Erythroblast (primary cell): ENCODE measurements around the gene SHOX.
A peak's percentile ranks its signal among the peaks of the same experiment; 100 is the strongest.
"Not testable (repeated sequence)": the region's sequence is repeated elsewhere in the genome, so short reads cannot be mapped to it uniquely, and the experiment has no call there.

Source experiments
- DNase-seq, 2 experiments: peaks; one replicate each; lab custom pipeline; 2025; lab: John Stamatoyannopoulos, UW
- GATA1 ChIP-seq: IDR thresholded peaks from 2 replicates; pipeline ENCODE4 v1.6.1; 2011; ENCODE audit warnings: low read depth, mild to moderate bottlenecking, control low read depth, low read length, moderate library complexity
- POLR2A ChIP-seq: IDR thresholded peaks from 2 replicates; pipeline ENCODE4 v1.6.1; 2011; ENCODE audit warnings: mild to moderate bottlenecking, low read length

The SHOX gene

GRCh38 chrX:630612-631496 is at the start of gene SHOX:
TSS of gene SHOX (plus strand) at chrX:630791. CDS start at chrX:630898, 107 bp downstream.
- no peak for TF ChIP-seq POLR2A
- no peak for TF ChIP-seq GATA1
- no peak for DNase-seq

GRCh38 chrX:581066-581465 is 49.5 kb upstream of the SHOX start:
- DNase-seq = peak in 1 of 2 experiments; percentile 26
- no peak for TF ChIP-seq GATA1
- no peak for TF ChIP-seq POLR2A

- TF ChIP-seq GATA1 (no peak), POLR2A (no peak)
- peak in 1 of 2 experiments; percentile 17 for DNase-seq
Observed at GRCh38 chrX:581720-582298, 48.8 kb upstream of the SHOX start.

DNA sequence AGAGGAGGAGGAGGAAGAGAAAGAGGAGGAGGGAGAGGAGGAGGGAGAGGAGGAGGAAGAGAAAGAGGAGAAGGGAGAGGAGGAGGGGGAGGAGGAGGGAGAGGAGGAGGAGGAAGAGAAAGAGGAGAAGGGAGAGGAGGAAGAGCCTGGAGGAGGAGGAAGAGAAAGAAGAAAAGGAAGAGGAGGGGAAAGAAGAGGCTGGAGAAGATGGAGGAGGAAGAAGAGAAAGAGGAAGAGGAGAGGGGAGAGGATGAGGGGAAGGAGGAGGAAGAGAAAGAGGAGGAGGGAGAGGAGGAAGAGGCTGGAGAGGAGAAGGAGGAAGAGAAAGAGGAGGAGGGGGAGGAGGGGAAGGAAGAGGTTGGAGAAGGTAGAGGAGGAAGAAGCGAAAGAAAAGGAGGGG is 46.0 kb upstream of the SHOX start:
- TF ChIP-seq GATA1 = no peak
- no peak for TF ChIP-seq POLR2A
- no peak for DNase-seq

DNA sequence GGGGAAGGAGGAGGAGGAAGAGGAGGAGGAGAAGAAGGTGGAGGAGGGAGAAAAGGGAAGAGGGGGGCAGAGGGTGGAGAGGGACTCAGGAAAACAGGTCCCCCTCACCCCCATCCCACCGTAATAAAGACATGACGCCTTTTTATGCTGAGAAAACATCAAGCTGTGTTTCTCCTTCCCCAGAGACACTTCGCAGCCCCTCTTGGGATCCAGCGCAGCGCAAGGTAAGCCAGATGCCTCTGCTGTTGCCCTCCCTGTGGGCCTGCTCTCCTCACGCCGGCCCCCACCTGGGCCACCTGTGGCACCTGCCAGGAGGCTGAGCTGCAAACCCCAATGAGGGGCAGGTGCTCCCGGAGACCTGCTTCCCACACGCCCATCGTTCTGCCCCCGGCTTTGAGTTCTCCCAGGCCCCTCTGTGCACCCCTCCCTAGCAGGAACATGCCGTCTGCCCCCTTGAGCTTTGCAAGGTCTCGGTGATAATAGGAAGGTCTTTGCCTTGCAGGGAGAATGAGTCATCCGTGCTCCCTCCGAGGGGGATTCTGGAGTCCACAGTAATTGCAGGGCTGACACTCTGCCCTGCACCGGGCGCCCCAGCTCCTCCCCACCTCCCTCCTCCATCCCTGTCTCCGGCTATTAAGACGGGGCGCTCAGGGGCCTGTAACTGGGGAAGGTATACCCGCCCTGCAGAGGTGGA is 45.3 kb upstream of the SHOX start:
- TF ChIP-seq POLR2A = no peak
- TF ChIP-seq GATA1 = no peak

DNA sequence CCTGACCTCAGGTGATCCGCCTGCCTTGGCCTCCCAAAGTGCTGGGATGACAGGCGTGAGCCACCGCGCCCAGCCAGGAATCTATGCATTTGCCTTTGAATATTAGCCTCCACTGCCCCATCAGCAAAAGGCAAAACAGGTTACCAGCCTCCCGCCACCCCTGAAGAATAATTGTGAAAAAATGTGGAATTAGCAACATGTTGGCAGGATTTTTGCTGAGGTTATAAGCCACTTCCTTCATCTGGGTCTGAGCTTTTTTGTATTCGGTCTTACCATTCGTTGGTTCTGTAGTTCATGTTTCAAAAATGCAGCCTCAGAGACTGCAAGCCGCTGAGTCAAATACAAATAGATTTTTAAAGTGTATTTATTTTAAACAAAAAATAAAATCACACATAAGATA is 44.2 kb upstream of the SHOX start:
- TF ChIP-seq POLR2A (no peak), GATA1 (no peak)
- no peak for DNase-seq

More for the DNA sequence above, 45.3 kb upstream of the SHOX start:
- no peak for DNase-seq

DNA sequence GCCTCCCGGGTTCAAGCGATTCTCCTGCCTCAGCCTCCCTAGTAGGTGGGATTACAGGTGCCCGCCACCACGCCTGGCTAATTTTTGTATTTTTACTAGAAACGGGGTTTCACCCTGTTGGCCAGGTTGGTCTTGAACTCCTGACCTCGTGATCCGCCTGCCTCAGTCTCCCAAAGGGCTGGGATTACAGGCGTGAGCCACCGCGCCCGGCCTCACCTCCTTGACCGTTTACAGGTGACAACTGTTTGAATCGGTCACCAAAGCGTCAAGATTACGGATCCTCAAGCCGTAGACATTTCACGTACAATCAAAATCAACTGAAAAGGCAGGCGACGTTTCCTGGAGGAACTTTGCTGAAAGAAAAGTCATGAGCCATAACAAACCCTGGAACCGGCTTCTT is 41.3 kb upstream of the SHOX start:
- not testable (repeated sequence) for DNase-seq

GRCh38 chrX:590693-591404 is 39.7 kb upstream of the SHOX start:
- DNase-seq = no peak
- no peak for TF ChIP-seq GATA1
- no peak for TF ChIP-seq POLR2A

DNA sequence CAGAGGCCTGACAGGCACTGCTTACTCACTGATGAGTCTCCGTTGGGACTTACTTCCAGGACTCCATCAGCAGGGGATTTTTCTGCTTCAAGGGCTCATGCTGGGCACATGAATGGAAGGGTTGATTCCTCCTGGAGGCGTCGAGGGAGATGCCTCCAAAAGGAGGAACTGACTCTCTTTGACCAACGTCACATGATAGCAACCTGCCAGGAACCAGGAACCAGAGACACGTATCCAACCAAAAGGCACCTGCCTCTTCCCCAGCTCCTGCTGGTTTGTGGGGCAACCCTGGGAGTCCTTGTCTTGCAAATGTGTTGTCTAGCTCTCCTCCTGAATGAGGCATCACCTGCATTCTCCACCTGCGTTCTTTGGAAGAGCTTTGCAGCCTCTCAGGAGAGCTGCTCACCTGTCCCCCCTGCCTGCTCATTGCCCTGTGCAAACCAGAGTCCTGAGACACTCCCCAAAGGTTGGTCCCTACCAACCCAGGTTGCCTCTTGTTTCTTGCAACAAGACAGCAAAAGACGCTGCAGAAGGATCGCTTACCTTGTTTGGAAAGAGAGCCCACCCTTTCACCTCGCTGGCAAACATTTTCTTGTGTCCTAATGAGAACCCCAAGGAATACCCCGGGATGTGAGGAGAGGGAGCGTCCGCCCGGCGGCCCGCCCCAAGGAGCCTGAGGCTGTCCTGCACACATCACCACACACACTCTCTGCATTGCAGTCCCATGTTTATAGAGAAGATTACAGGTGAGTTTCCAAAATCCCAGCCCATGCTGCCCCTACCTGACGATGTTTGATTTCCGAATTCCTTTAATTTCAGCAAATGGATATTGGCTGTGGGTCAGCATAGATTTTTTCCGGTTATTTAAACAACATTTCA is 30.5 kb upstream of the SHOX start:
- TF ChIP-seq POLR2A (no peak), GATA1 (no peak)
- no peak for DNase-seq

GRCh38 chrX:603029-603428 is 27.6 kb upstream of the SHOX start:
- not testable (repeated sequence) for DNase-seq

DNA sequence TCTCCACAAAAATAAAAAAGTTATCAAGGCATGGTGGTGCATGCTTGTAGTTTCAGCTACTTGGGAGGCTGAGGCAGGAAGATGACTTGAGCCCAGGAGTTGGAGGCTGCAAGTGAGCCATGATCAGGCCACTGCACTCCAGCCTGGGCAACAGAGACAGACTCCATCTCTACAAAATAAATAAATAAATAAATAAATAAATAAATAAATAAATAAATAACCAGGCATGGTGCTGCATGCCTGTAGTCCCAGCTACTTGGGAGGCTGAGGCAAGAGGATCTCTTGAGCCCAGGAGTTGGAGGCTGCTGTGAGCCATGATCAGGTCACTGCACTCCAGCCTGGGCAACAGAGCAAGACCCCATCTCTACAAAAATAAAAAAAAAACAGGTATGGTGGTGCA is 26.0 kb upstream of the SHOX start:
- DNase-seq = not testable (repeated sequence)

- not testable (repeated sequence) for DNase-seq
Observed at GRCh38 chrX:608088-608487, 22.5 kb upstream of the SHOX start.

- DNase-seq = no peak
- TF ChIP-seq POLR2A = no peak
- TF ChIP-seq GATA1 = no peak
Observed at GRCh38 chrX:614136-614535, 16.5 kb upstream of the SHOX start.
